ENCODE data around the gene KLRF1. TPM values are rescaled to one million over a fixed set of nuclear protein-coding genes. Genes with fewer than 3 reads are reported as not detected.
"Not testable (repeated sequence)": the region's sequence is repeated elsewhere in the genome, so short reads cannot be mapped to it uniquely, and the experiment has no call there.

Gene KLRF1
- total RNA-seq, 4 donors from 2014 or later: 0.27 TPM; not detected in 3

GRCh38 chr12:9872742-9873141, 45.5 kb downstream of the KLRF1 start:
- intact Hi-C loops (cut with DNase I; ENCODE audit: low total_unique reads): loop anchor here (5.0 kb wide), 1 partner anchor 55 kb away; no protein-coding TSS in a partner anchor
- WGBS, 2 donors: 46 to 54% methylated on average over 10 to 11 of the region's 11 CpGs
- TF ChIP-seq POLR2A (IDR thresholded peaks at IDR 0.05): no peak
- peak in 1 of 2 donors; percentile 41 for DNase-seq (ENCODE audit: low spot score in 2 of 2)
- H3K4me3 ChIP-seq (ENCODE audit: low read depth, poor library complexity, severe bottlenecking): no peak overlapping the region

- 100% methylated on average over 3 to 6 of the region's 26 CpGs for WGBS, 2 donors
- H3K4me3 ChIP-seq (ENCODE audit: low read depth, poor library complexity, severe bottlenecking); intact Hi-C loops (cut with DNase I; ENCODE audit: low total_unique reads); DNase-seq (ENCODE audit: low spot score in 2 of 2): not testable (repeated sequence)
Measured at GRCh38 chr12:9876120-9876519, 48.8 kb downstream of the KLRF1 start.

GRCh38 chr12:9880532-9881078, 53.3 kb downstream of the KLRF1 start:
- WGBS, 2 donors: 81% methylated on average over 4 of the region's 4 CpGs
- no peak for DNase-seq (ENCODE audit: low spot score in 2 of 2)
- intact Hi-C loops (cut with DNase I; ENCODE audit: low total_unique reads): no loop called here
- TF ChIP-seq, protein P1, sequence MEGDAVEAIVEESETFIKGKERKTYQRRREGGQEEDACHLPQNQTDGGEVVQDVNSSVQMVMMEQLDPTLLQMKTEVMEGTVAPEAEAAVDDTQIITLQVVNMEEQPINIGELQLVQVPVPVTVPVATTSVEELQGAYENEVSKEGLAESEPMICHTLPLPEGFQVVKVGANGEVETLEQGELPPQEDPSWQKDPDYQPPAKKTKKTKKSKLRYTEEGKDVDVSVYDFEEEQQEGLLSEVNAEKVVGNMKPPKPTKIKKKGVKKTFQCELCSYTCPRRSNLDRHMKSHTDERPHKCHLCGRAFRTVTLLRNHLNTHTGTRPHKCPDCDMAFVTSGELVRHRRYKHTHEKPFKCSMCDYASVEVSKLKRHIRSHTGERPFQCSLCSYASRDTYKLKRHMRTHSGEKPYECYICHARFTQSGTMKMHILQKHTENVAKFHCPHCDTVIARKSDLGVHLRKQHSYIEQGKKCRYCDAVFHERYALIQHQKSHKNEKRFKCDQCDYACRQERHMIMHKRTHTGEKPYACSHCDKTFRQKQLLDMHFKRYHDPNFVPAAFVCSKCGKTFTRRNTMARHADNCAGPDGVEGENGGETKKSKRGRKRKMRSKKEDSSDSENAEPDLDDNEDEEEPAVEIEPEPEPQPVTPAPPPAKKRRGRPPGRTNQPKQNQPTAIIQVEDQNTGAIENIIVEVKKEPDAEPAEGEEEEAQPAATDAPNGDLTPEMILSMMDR (IDR thresholded peaks at IDR 0.05): no peak
- no peak for TF ChIP-seq POLR2A (IDR thresholded peaks at IDR 0.05)
- H3K4me3 ChIP-seq (ENCODE audit: low read depth, poor library complexity, severe bottlenecking): no peak overlapping the region

DNA sequence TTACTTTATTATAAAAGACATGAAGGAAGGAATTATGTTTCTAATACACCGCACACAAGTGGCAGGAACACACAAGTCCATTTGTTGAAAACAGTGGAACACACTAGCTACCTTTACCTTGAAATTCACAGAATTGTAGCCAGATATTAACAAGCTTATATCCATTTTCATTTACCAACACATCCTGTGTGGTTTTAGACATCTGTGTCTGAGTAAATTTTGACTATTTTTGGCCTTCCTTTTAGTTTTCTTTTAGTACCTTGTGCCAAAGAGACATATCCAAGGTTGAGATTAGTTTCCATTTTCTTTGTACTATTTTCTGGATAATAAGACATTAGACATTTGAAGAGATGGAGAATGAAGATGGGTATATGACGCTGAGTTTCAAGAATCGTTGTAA, 54.0 kb downstream of the KLRF1 start, which contains the start of gene KLRF2:
KLRF2 (plus strand) TSS at position 244 of the 400 bp plus-strand sequence; CDS start at position 351, 107 bp downstream.
- 96% methylated on average over 3 of the region's 3 CpGs for WGBS, 2 donors
- no peak for DNase-seq (ENCODE audit: low spot score in 2 of 2)
- intact Hi-C loops (cut with DNase I; ENCODE audit: low total_unique reads): no loop called here
- no peak within 1 kb of the TSS for H3K4me3 ChIP-seq (ENCODE audit: low read depth, poor library complexity, severe bottlenecking)
- TF ChIP-seq POLR2A (IDR thresholded peaks at IDR 0.05): no peak
- TF ChIP-seq, protein P1 (IDR thresholded peaks at IDR 0.05): no peak

GRCh38 chr12:9881988-9882387, 54.7 kb downstream of the KLRF1 start:
- no peak for DNase-seq (ENCODE audit: low spot score in 2 of 2)
- TF ChIP-seq, protein P1 (IDR thresholded peaks at IDR 0.05): no peak
- no peak for TF ChIP-seq POLR2A (IDR thresholded peaks at IDR 0.05)
- intact Hi-C loops (cut with DNase I; ENCODE audit: low total_unique reads): no loop called here
- WGBS, 2 donors: 95 to 96% methylated on average over 5 of the region's 5 CpGs
- no peak overlapping the region for H3K4me3 ChIP-seq (ENCODE audit: low read depth, poor library complexity, severe bottlenecking)

DNA sequence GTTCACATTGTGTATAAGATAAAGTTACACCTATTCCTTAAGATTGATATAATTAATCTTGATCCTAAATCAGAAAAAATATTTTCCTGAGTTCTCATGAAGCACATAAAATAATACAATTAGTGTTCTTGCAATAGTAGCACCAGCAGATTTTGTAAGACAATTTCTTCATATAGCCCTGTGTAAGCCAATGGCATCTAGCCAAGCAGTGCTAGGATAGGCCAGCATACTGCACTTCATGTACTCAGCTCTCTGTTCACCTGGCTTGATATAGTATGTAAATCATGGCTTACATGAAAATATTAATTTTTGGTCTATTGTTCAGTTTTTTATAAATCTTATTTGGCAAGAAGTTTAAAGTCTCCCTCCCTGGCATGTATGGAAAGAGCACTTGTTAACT, 55.9 kb downstream of the KLRF1 start:
- TF ChIP-seq POLR2A (IDR thresholded peaks at IDR 0.05): no peak
- TF ChIP-seq, protein P1 (IDR thresholded peaks at IDR 0.05): no peak
- H3K4me3 ChIP-seq (ENCODE audit: low read depth, poor library complexity, severe bottlenecking): no peak overlapping the region
- DNase-seq (ENCODE audit: low spot score in 2 of 2): no peak
- intact Hi-C loops (cut with DNase I; ENCODE audit: low total_unique reads): no loop called here

DNA sequence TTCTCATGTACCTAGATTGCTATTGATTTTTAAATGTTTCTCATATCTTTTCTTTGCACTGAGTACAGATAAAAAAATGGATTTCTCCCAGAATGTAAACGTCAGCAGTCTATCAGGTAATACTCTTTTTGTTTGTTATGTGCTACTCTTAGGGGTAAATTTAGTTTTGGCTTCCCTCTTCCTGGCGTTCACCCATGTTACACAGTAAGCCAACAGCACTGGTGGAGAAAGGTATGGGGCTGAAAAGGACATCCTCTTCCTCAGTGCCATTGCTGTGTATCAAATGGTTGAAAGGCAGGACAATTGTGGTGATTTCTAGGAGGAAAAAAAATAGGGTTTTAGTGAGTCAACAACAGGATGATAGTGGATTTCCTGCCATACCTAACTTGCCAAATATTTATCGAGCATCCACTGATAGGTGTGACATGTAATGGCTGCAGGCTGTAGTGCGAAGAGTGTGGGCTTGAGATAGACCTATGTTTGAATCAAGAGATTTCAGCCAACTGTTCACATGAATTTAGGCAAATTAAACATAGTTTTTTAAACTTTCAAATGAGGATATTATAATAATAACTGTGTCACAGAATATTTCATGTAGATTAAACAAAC, 61.5 kb downstream of the KLRF1 start:
- no peak for TF ChIP-seq POLR2A (IDR thresholded peaks at IDR 0.05)
- TF ChIP-seq, protein P1 (IDR thresholded peaks at IDR 0.05): no peak
- DNase-seq (ENCODE audit: low spot score in 2 of 2): no peak
- 47 to 49% methylated on average over 4 of the region's 4 CpGs for WGBS, 2 donors
- intact Hi-C loops (cut with DNase I; ENCODE audit: low total_unique reads): no loop called here
- no peak overlapping the region for H3K4me3 ChIP-seq (ENCODE audit: low read depth, poor library complexity, severe bottlenecking)

Data from lower leg skin (tissue), 4 donors.